Activated CD8-positive, alpha-beta memory T cell treated with anti-CD3 and anti-CD28 coated beads for 24 hours (primary cell): ENCODE data around the gene HIF1A.
"Not testable (repeated sequence)": the region's sequence is repeated elsewhere in the genome, so short reads cannot be mapped to it uniquely, and the experiment has no call there.

ENCODE experiments used
- DNase-seq: peaks from one replicate; pipeline ENCODE4 v3.0.0-alpha.2; 2020

HIF1A gene

GRCh38 chr14:61694830-61695694, at the start of gene HIF1A:
HIF1A (plus strand) TSS chr14:61695513; CDS start chr14:61695805, 292 bp downstream.
- peak; percentile 92 for DNase-seq

- DNase-seq = no peak
Observed at GRCh38 chr14:61646366-61647116, 48.8 kb upstream of the HIF1A start.

GRCh38 chr14:61647704-61648103, 47.6 kb upstream of the HIF1A start:
- no peak for DNase-seq

GRCh38 chr14:61648377-61648776, 46.9 kb upstream of the HIF1A start:
- DNase-seq = no peak

- DNase-seq = no peak
Observed at GRCh38 chr14:61649283-61649682, 46.0 kb upstream of the HIF1A start.

- DNase-seq = no peak
Observed at GRCh38 chr14:61651355-61651754, 44.0 kb upstream of the HIF1A start.

- no peak for DNase-seq
Observed at GRCh38 chr14:61652526-61653262, 42.6 kb upstream of the HIF1A start.

- DNase-seq = no peak
Observed at GRCh38 chr14:61653507-61653906, 41.8 kb upstream of the HIF1A start.

GRCh38 chr14:61654026-61654425, 41.3 kb upstream of the HIF1A start:
- DNase-seq = no peak

- no peak for DNase-seq
Observed at GRCh38 chr14:61655777-61656176, 39.5 kb upstream of the HIF1A start.

- no peak for DNase-seq
Observed at GRCh38 chr14:61656341-61656740, 39.0 kb upstream of the HIF1A start.

- DNase-seq = not testable (repeated sequence)
Observed at GRCh38 chr14:61658111-61658510, 37.2 kb upstream of the HIF1A start.

- no peak for DNase-seq
Observed at GRCh38 chr14:61659582-61659981, 35.7 kb upstream of the HIF1A start.

GRCh38 chr14:61661471-61662400, 33.6 kb upstream of the HIF1A start:
- DNase-seq = no peak

- peak; percentile 84 for DNase-seq
Observed at GRCh38 chr14:61662437-61663311, 32.6 kb upstream of the HIF1A start.

- no peak for DNase-seq
Observed at GRCh38 chr14:61663312-61663979, 31.9 kb upstream of the HIF1A start.

- no peak for DNase-seq
Observed at GRCh38 chr14:61668282-61668681, 27.0 kb upstream of the HIF1A start.

- no peak for DNase-seq
Observed at GRCh38 chr14:61670576-61670975, 24.7 kb upstream of the HIF1A start.

GRCh38 chr14:61671082-61671481, 24.2 kb upstream of the HIF1A start:
- no peak for DNase-seq

- no peak for DNase-seq
Observed at GRCh38 chr14:61672796-61673195, 22.5 kb upstream of the HIF1A start.

GRCh38 chr14:61673305-61673704, 22.0 kb upstream of the HIF1A start:
- no peak for DNase-seq
